CD4-positive, alpha-beta T cell (primary cell): Measurements from ENCODE around the gene AP4E1. TPM values are rescaled to one million over a fixed set of nuclear protein-coding genes. Genes with fewer than 3 reads are reported as not detected.

Source experiments
- ATAC-seq: fragments of 200-7000 bp; cut with Tn5 transposase; one replicate; pipeline ENCODE4 v1.10.0; 2022; ENCODE audit warnings: mild to moderate bottlenecking; ENCODE audit not compliant: poor library complexity
- CTCF ChIA-PET: fragments of 350-600 bp; sonication (Branson Sonifier 250); formaldehyde crosslinking; loops from one replicate; lab custom pipeline; 2021; ENCODE audit warnings: antibody characterized with exemption, inconsistent platforms; lab: Charles Lee
- POLR2A ChIA-PET: fragments of 350-600 bp; sonication (Branson Sonifier 250); formaldehyde crosslinking; loops from one replicate; lab custom pipeline; 2021; ENCODE audit warnings: antibody characterized with exemption, inconsistent platforms; lab: Charles Lee
- DNase-seq, 14 experiments: peaks; one replicate each; pipeline ENCODE4 v3.0.0-alpha.2; 2013 to 2020; ENCODE audit warnings: mixed read lengths in 2 of 14
- H3K27ac ChIP-seq, 2 donors: one replicate each; pipeline versions ENCODE4 v1.5.1 to v1.7.0; 2013; ENCODE audit warnings: low read length in 2 of 2, low read depth in 1 of 2, mild to moderate bottlenecking in 1 of 2
- H3K27me3 ChIP-seq, 2 experiments: 1 replicate in 1 of 2; 2 replicates in 1 of 2; pipeline versions ENCODE4 v1.6.1 to v1.7.0; 2013; ENCODE audit warnings: low read length in 2 of 2, control low read depth in 1 of 2, mild to moderate bottlenecking in 1 of 2, moderate library complexity in 1 of 2; ENCODE audit not compliant: insufficient read depth in 2 of 2, control insufficient read depth in 1 of 2
- H3K36me3 ChIP-seq: one replicate; pipeline ENCODE4 v1.6.1; 2013; ENCODE audit warnings: low read length, control low read depth; ENCODE audit not compliant: insufficient read depth
- H3K4me1 ChIP-seq: one replicate; pipeline ENCODE4 v1.6.1; 2013; ENCODE audit warnings: low read length, control low read depth; ENCODE audit not compliant: insufficient read depth
- H3K4me3 ChIP-seq: one replicate; pipeline ENCODE4 v1.5.1; 2013; ENCODE audit warnings: mild to moderate bottlenecking, low read length, moderate library complexity
- H3K9me3 ChIP-seq, 2 experiments: 1 replicate in 1 of 2; 2 replicates in 1 of 2; pipeline versions ENCODE4 v1.6.1 to v1.7.0; 2013; ENCODE audit warnings: low read length in 2 of 2, mild to moderate bottlenecking in 2 of 2, control low read depth in 1 of 2, moderate library complexity in 1 of 2; ENCODE audit not compliant: control insufficient read depth in 1 of 2, insufficient read depth in 1 of 2
- H3K27ac Mint-ChIP-seq: one replicate; pipeline ENCODE4 v1.8.0; 2020; ENCODE audit warnings: mixed read lengths
- H3K27me3 Mint-ChIP-seq: one replicate; pipeline ENCODE4 v1.8.0; 2021; ENCODE audit warnings: mixed read lengths
- H3K36me3 Mint-ChIP-seq: one replicate; pipeline ENCODE4 v1.8.0; 2021; ENCODE audit warnings: low read depth, mixed read lengths
- H3K4me1 Mint-ChIP-seq: one replicate; pipeline ENCODE4 v1.8.0; 2021; ENCODE audit warnings: low read depth, mixed read lengths
- H3K4me3 Mint-ChIP-seq: one replicate; pipeline ENCODE4 v1.8.0; 2020; ENCODE audit warnings: mild to moderate bottlenecking, mixed read lengths
- H3K9me3 Mint-ChIP-seq: one replicate; pipeline ENCODE4 v1.8.0; 2020; ENCODE audit warnings: mixed read lengths
- intact Hi-C, 2 experiments: fragments of 100-400 bp; cut with DNase I in 1 of 2; cut with micrococcal nuclease in 1 of 2; formaldehyde crosslinking; loops; one replicate each; pipeline versions ENCODE4 v1.15.1 to v1.9.0; 2023 to 2025; cut with DNase I, micrococcal nuclease
- total RNA-seq, 174 experiments: library from RNA in 2 of 174; stranded (reverse) in 2 of 174; gene quantifications; one replicate each; pipeline ENCODE4 v1.2.3 and lab custom pipeline; 2021 to 2026
- TF ChIP-seq, protein P1 (sequence below): fragments of 200-600 bp; IDR thresholded peaks from one replicate; pipeline ENCODE4 v1.8.0; 2022; ENCODE audit warnings: antibody characterized with exemption, mild to moderate bottlenecking

Gene AP4E1
- total RNA-seq, 2 experiments from 2014 or later = 6.3 to 6.6 TPM

DNA sequence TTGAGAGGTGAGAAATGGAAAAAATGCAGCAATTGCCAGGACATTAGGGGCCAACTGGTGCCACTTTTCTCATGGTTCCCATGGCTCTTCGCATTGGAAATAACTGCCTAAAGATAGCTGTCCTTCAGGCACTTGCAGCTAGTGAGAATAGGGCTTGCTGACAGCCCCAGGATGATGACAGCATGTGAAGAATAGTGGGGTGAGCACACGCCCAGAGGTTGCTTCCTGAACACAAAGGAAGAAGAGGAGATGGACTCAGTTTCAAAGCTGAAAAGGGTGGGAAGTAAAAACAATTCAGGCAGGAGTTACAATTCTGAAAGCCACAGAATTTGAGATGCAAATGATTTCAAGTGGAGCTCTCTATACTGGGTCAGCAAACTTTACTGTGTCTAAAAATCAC is 140.6 kb downstream of the AP4E1 start:
- ATAC-seq = no peak
- H3K4me3 ChIP-seq = no peak overlapping the region
- no peaks in the 10 kb centered on the region for H3K4me1 Mint-ChIP-seq
- POLR2A ChIA-PET = no interaction called here
- H3K36me3 Mint-ChIP-seq = no peaks in the 10 kb centered on the region
- no peak for DNase-seq
- peaks cover 7% of the 10 kb centered on the region for H3K27me3 Mint-ChIP-seq
- peaks cover 4 to 5% of the 10 kb centered on the region in 2 experiments for H3K27me3 ChIP-seq
- H3K4me3 Mint-ChIP-seq = no peak overlapping the region
- TF ChIP-seq, protein P1, sequence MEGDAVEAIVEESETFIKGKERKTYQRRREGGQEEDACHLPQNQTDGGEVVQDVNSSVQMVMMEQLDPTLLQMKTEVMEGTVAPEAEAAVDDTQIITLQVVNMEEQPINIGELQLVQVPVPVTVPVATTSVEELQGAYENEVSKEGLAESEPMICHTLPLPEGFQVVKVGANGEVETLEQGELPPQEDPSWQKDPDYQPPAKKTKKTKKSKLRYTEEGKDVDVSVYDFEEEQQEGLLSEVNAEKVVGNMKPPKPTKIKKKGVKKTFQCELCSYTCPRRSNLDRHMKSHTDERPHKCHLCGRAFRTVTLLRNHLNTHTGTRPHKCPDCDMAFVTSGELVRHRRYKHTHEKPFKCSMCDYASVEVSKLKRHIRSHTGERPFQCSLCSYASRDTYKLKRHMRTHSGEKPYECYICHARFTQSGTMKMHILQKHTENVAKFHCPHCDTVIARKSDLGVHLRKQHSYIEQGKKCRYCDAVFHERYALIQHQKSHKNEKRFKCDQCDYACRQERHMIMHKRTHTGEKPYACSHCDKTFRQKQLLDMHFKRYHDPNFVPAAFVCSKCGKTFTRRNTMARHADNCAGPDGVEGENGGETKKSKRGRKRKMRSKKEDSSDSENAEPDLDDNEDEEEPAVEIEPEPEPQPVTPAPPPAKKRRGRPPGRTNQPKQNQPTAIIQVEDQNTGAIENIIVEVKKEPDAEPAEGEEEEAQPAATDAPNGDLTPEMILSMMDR = no peak
- H3K27ac Mint-ChIP-seq = no peak overlapping the region
- H3K27ac ChIP-seq = no peak overlapping the region
- H3K36me3 ChIP-seq = no peaks in the 10 kb centered on the region
- H3K9me3 Mint-ChIP-seq = no peaks in the 10 kb centered on the region
- intact Hi-C loops = no loop called here
- no peaks in the 10 kb centered on the region for H3K9me3 ChIP-seq
- CTCF ChIA-PET = no interaction called here
- no peaks in the 10 kb centered on the region for H3K4me1 ChIP-seq

DNA sequence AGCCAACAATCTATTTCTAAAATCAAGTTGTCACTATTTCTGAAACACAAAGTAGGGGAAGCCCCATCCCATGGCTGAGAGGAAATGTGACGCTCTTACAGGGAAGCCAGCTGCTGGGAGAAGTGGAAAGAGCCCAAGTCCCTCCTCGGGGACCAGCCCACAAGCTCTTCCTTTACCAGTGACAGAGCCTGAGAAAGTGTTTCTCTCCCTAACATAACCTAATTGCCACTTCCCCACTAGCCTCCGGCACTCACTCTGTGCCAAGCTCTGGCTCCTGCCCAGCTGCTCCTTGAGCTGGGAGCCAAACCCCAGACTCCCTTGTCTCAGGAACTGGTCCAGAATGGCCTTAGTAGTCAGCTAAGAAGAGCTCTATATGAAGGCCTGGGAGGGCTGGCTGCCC is 143.3 kb downstream of the AP4E1 start:
- Mint-ChIP-seq H3K27me3 (peaks cover 15% of the 10 kb centered on the region), H3K4me1 (no peaks in the 10 kb centered on the region), H3K27ac (no peak overlapping the region), H3K9me3 (no peaks in the 10 kb centered on the region), H3K4me3 (no peak overlapping the region), H3K36me3 (no peaks in the 10 kb centered on the region)
- Histone ChIP-seq H3K27me3 (peaks cover 4 to 5% of the 10 kb centered on the region in 2 experiments), H3K27ac (no peak overlapping the region), H3K36me3 (no peaks in the 10 kb centered on the region), H3K9me3 (no peaks in the 10 kb centered on the region), H3K4me1 (no peaks in the 10 kb centered on the region), H3K4me3 (no peak overlapping the region)
- ATAC-seq (no peak), DNase-seq (no peak)
- POLR2A ChIA-PET = no interaction called here
- intact Hi-C loops = no loop called here
- CTCF ChIA-PET = no interaction called here
- TF ChIP-seq, protein P1 = no peak

DNA sequence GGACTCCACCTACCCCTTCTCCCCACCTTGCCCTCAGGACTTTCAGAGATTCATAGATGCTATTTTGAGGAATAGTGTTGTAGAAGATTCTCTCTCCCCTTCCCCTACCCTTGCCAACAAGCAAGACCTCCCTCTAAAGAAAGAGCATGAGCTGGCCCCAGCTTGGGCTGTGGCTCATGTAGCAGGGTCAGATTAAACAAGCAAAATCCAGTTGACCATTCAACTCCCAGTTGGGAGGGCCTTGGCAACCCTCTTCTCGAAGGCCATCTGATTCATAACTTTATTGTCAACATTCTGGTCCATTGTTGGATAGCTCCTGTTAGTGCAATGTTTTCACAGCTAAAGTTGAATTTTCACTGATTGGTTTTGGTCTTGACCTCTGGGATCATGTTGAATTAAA is 145.1 kb downstream of the AP4E1 start:
- Histone ChIP-seq H3K4me1 (no peaks in the 10 kb centered on the region), H3K27ac (no peak overlapping the region), H3K9me3 (no peaks in the 10 kb centered on the region), H3K4me3 (no peak overlapping the region), H3K36me3 (no peaks in the 10 kb centered on the region), H3K27me3 (peaks cover 4 to 5% of the 10 kb centered on the region in 2 experiments)
- ChIA-PET CTCF (interaction anchor here (0.8 kb wide), 1 partner anchor 9 kb away, joined by 3 read pairs; no protein-coding TSS in a partner anchor), POLR2A (no interaction called here)
- DNase-seq (no peak), ATAC-seq (no peak)
- no peak overlapping the region for H3K27ac Mint-ChIP-seq
- H3K9me3 Mint-ChIP-seq = no peaks in the 10 kb centered on the region
- intact Hi-C loops = no loop called here
- H3K36me3 Mint-ChIP-seq = no peaks in the 10 kb centered on the region
- H3K4me1 Mint-ChIP-seq = no peaks in the 10 kb centered on the region
- H3K4me3 Mint-ChIP-seq = no peak overlapping the region
- H3K27me3 Mint-ChIP-seq = peaks cover 27% of the 10 kb centered on the region
- TF ChIP-seq, protein P1 = no peak
